ENCODE results near the gene TPM4. TPM values are rescaled to one million over a fixed set of nuclear protein-coding genes. Genes with fewer than 3 reads are reported as not detected.

Gene TPM4
- total RNA-seq, 1 experiment from 2014 or later: 76.7 TPM

DNA sequence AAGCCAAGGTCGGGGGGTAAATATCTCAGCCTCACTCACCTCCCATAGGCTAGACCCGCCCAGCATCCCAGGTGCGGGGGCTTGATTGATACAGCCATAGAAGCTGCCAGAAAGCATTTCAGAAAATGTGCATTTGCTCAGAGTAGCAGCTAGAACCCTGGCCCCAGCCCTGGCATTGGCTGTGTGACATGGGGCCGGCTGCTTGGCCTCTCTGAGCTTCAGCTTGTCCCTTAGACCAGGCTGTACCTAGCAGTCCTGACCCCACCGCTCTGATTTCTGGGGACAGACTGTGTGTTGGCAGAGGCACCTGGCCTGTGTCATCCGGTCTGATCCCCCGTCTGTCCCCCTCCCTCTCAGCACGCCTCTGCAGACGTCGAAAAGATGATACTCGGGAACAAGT is 50.8 kb downstream of the TPM4 start:
- no peak overlapping the region for H3K9ac ChIP-seq (ENCODE audit: low read length)
- H3K4me2 ChIP-seq (ENCODE audit: low read depth, low read length, poor library complexity, severe bottlenecking): no peak overlapping the region
- no peaks in the 10 kb centered on the region for H3K9me2 ChIP-seq (replicated peaks; ENCODE audit: insufficient read depth, low read length)
- H2AFZ ChIP-seq (ENCODE audit: low read length): no peak overlapping the region
- no peak for DNase-seq
- no peak overlapping the region for H3K4me3 ChIP-seq (ENCODE audit: low read length)
- H3K79me2 ChIP-seq (ENCODE audit: low read length): no peaks in the 10 kb centered on the region
- H4K20me1 ChIP-seq (ENCODE audit: insufficient read depth, low read depth, low read length): peaks cover 3% of the 10 kb centered on the region; the same call in 1 of the 2 replicates
- H3K36me3 ChIP-seq (ENCODE audit: insufficient read depth, low read length): peaks cover 27% of the 10 kb centered on the region
- H3K27me3 ChIP-seq (ENCODE audit: low read length): no peaks in the 10 kb centered on the region
- no peaks in the 10 kb centered on the region for H3K4me1 ChIP-seq (ENCODE audit: low read length)
- no peaks in the 10 kb centered on the region for H3K9me3 ChIP-seq (ENCODE audit: low read length)
- H3K27ac ChIP-seq (ENCODE audit: low read length): no peak overlapping the region

DNA sequence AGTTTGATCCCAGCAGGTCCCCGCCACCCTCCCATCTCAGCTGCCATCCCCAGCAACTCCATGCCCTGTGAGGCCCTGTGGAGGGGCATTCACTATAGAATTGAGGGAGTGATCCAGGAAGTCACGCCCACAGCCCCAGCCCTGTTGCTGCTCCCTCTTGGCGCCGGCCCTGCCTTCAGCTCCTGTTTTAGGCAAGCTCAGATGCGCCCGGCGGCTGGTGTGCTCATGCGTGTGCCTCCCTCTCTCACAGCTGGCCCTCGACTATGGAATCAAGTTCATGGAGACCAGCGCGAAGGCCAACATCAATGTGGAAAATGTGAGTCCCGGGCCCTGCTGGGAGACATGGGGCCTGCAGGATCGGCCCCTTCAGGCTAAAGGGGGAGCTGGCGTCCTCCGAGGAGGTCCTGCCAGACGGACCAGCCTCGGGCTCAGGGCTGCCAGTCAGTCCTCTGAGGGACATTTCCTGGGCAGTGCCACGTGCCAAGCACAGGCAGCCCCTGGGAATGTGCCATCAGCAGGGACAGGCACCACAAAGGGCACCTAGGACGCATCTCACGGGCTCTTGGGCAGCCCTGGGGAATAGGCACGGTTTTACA is 51.6 kb downstream of the TPM4 start:
- H4K20me1 ChIP-seq (ENCODE audit: insufficient read depth, low read depth, low read length): peaks cover 3% of the 10 kb centered on the region; the same call in 1 of the 2 replicates
- DNase-seq: no peak
- H2AFZ ChIP-seq (ENCODE audit: low read length): no peak overlapping the region
- H3K9me3 ChIP-seq (ENCODE audit: low read length): no peaks in the 10 kb centered on the region
- H3K27me3 ChIP-seq (ENCODE audit: low read length): no peaks in the 10 kb centered on the region
- H3K27ac ChIP-seq (ENCODE audit: low read length): no peak overlapping the region
- peaks cover 28% of the 10 kb centered on the region for H3K36me3 ChIP-seq (ENCODE audit: insufficient read depth, low read length)
- H3K4me1 ChIP-seq (ENCODE audit: low read length): no peaks in the 10 kb centered on the region
- H3K4me3 ChIP-seq (ENCODE audit: low read length): no peak overlapping the region
- H3K9ac ChIP-seq (ENCODE audit: low read length): no peak overlapping the region
- no peaks in the 10 kb centered on the region for H3K9me2 ChIP-seq (replicated peaks; ENCODE audit: insufficient read depth, low read length)
- no peaks in the 10 kb centered on the region for H3K79me2 ChIP-seq (ENCODE audit: low read length)
- no peak overlapping the region for H3K4me2 ChIP-seq (ENCODE audit: low read depth, low read length, poor library complexity, severe bottlenecking)

DNA sequence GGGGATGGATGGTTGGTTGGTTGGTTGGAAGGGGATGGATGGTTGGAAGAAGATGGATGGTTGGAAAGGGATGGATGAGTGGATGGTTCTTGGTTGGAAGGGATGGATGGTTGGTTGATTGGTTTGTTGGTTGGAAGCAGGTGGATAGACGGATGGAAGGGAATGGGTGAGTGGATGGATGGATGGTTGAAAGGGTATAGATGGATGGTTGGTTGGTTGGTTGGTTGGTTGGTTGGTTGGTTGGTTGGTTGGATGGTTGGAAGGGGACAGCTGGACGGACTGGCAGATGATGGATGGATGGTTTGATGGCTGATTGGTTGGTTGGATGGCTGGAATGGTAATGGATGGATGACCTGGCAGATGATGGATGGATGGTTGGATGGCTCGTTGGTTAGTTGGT is 55.4 kb downstream of the TPM4 start:
- no peak for DNase-seq
- Histone ChIP-seq H3K36me3 (ENCODE audit: insufficient read depth, low read length) (peaks cover 30% of the 10 kb centered on the region), H3K27ac (ENCODE audit: low read length) (no peak overlapping the region), H2AFZ (ENCODE audit: low read length) (no peak overlapping the region), H3K9me3 (ENCODE audit: low read length) (no peaks in the 10 kb centered on the region), H3K4me3 (ENCODE audit: low read length) (no peak overlapping the region), H3K79me2 (ENCODE audit: low read length) (no peaks in the 10 kb centered on the region), H4K20me1 (ENCODE audit: insufficient read depth, low read depth, low read length) (no peaks in the 10 kb centered on the region), H3K4me2 (ENCODE audit: low read depth, low read length, poor library complexity, severe bottlenecking) (no peak overlapping the region), H3K27me3 (ENCODE audit: low read length) (no peaks in the 10 kb centered on the region), H3K9ac (ENCODE audit: low read length) (no peak overlapping the region), H3K4me1 (ENCODE audit: low read length) (peaks cover 7% of the 10 kb centered on the region), H3K9me2 (replicated peaks; ENCODE audit: insufficient read depth, low read length) (no peaks in the 10 kb centered on the region)

DNA sequence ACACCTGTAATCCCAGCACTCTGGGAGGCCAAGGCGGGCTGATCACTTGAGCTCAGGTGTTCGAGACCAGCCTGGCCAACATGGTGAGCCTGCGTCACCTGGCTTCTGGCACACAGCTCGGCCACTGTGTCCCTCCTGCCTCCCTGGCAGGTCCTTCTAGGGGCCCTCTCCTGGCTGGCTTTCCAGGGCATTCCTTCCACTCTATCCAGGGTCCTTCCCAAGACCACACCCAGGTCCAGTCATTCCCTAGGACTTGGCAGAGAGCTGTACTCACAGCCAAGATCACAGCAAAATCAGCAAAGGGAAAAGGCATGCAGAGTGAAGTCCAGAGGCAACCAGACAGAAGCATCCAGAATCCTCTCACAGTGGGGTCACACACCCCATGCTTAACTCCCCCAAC is 57.5 kb downstream of the TPM4 start:
- H3K9me3 ChIP-seq (ENCODE audit: low read length): no peaks in the 10 kb centered on the region
- H2AFZ ChIP-seq (ENCODE audit: low read length): no peak overlapping the region
- no peaks in the 10 kb centered on the region for H3K27me3 ChIP-seq (ENCODE audit: low read length)
- no peak overlapping the region for H3K4me3 ChIP-seq (ENCODE audit: low read length)
- DNase-seq: no peak
- H3K9me2 ChIP-seq (replicated peaks; ENCODE audit: insufficient read depth, low read length): no peaks in the 10 kb centered on the region
- no peaks in the 10 kb centered on the region for H4K20me1 ChIP-seq (ENCODE audit: insufficient read depth, low read depth, low read length)
- H3K36me3 ChIP-seq (ENCODE audit: insufficient read depth, low read length): peaks cover 29% of the 10 kb centered on the region
- no peak overlapping the region for H3K9ac ChIP-seq (ENCODE audit: low read length)
- no peak overlapping the region for H3K4me2 ChIP-seq (ENCODE audit: low read depth, low read length, poor library complexity, severe bottlenecking)
- H3K79me2 ChIP-seq (ENCODE audit: low read length): no peaks in the 10 kb centered on the region
- H3K4me1 ChIP-seq (ENCODE audit: low read length): peaks cover 11% of the 10 kb centered on the region
- no peak overlapping the region for H3K27ac ChIP-seq (ENCODE audit: low read length)

DNA sequence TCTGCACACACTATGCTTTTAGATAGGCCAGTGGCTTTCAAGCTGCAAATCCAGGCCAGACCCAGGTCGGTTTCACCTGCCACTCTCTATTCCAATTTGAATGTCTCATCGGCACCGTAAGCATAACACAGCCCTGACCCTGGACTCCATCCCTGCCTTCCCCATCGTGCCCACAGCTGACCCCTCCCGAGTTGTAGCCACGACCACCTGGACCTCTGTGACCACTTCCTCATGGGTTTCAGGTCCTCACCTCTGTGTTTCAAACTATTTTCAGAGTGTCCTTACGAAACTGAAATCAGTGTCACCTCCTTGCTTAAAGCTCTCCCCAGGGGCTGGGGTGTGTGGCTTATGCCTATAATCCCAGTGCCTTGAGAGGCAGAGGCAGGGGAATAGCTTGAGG is 58.2 kb downstream of the TPM4 start:
- Histone ChIP-seq H3K4me1 (ENCODE audit: low read length) (peaks cover 11% of the 10 kb centered on the region), H3K27ac (ENCODE audit: low read length) (no peak overlapping the region), H3K9me3 (ENCODE audit: low read length) (no peaks in the 10 kb centered on the region), H3K79me2 (ENCODE audit: low read length) (no peaks in the 10 kb centered on the region), H2AFZ (ENCODE audit: low read length) (no peak overlapping the region), H4K20me1 (ENCODE audit: insufficient read depth, low read depth, low read length) (no peaks in the 10 kb centered on the region), H3K4me2 (ENCODE audit: low read depth, low read length, poor library complexity, severe bottlenecking) (no peak overlapping the region), H3K4me3 (ENCODE audit: low read length) (no peak overlapping the region), H3K9me2 (replicated peaks; ENCODE audit: insufficient read depth, low read length) (no peaks in the 10 kb centered on the region), H3K36me3 (ENCODE audit: insufficient read depth, low read length) (peaks cover 23% of the 10 kb centered on the region), H3K27me3 (ENCODE audit: low read length) (no peaks in the 10 kb centered on the region), H3K9ac (ENCODE audit: low read length) (no peak overlapping the region)
- DNase-seq: no peak

DNA sequence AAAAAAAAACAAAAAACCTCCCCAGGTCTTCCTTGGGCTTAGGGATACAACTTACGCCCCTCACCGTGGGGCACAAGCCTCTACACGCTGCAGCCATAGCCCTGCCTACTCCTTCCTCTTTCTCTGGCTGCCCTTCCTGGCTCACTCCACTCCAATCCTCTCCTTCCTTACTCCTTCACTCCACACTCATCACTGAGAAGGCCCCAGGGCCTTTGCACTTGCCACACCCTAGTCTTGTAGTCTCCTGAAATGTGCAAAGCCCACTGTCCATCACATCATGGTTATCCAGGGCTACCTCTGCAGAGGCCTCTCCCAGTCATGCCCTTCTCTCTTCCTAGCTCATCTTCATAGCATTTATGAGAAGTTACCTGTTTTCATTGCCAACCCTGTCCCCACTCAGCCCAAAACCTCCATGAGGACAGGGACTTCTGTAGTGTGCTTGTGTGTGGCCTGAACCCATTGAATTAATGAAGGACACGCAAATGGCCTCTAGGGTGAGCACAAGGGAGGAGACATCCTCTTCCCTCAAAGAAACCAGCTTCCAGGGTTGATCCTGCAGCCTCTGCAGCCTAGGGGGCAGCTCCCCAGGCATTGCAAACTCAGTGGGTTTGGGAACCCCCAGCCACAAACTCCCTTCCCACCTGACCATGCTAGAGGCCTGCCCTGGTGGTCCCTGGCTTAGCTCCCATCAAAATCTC is 59.3 kb downstream of the TPM4 start:
- H3K4me2 ChIP-seq (ENCODE audit: low read depth, low read length, poor library complexity, severe bottlenecking): no peak overlapping the region
- H3K4me3 ChIP-seq (ENCODE audit: low read length): no peak overlapping the region
- no peak overlapping the region for H2AFZ ChIP-seq (ENCODE audit: low read length)
- peaks cover 18% of the 10 kb centered on the region for H3K4me1 ChIP-seq (ENCODE audit: low read length)
- H4K20me1 ChIP-seq (ENCODE audit: insufficient read depth, low read depth, low read length): no peaks in the 10 kb centered on the region
- H3K9me2 ChIP-seq (replicated peaks; ENCODE audit: insufficient read depth, low read length): no peaks in the 10 kb centered on the region
- no peak for DNase-seq
- no peaks in the 10 kb centered on the region for H3K9me3 ChIP-seq (ENCODE audit: low read length)
- no peaks in the 10 kb centered on the region for H3K27me3 ChIP-seq (ENCODE audit: low read length)
- no peak overlapping the region for H3K9ac ChIP-seq (ENCODE audit: low read length)
- no peak overlapping the region for H3K27ac ChIP-seq (ENCODE audit: low read length)
- no peaks in the 10 kb centered on the region for H3K79me2 ChIP-seq (ENCODE audit: low read length)
- H3K36me3 ChIP-seq (ENCODE audit: insufficient read depth, low read length): peaks cover 17% of the 10 kb centered on the region

DNA sequence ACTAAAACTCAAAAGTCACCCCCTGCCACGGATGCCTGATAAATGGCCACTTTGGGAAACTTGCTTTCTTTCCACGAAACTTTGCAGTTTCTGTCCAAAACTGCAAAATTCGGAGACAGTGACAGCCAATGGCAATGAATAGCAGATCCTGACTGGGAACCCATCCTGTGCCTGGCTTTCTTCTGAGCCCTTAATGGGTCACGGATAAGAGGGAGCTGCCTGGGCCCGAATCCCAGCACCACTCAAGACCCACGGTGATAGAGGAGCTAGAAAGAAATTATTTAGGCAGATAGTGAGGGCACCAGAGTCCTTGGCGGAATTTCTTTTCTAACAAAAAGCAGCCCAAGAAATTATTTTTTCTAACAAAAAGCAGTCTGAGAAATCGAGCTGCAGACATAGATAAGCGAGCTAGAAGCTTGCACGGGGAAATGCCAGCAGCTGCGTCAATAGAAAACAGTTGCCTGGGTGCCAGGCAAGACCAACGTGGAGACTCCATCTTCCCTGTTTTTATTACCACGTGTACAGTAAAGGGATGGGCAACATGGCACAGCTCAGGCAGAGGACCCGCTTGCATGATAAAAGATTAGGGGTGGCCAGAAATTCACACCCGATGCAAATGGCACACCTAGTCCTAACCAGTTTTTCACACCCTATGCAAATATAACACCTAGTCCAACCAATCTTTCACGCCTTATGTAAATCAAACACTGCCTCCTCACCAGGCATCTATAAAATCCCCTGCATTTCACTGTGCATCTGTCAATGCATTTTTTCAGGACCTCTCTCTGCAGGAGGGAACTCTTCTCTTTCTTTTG is 60.1 kb downstream of the TPM4 start:
- Histone ChIP-seq H3K4me2 (ENCODE audit: low read depth, low read length, poor library complexity, severe bottlenecking) (no peak overlapping the region), H3K36me3 (ENCODE audit: insufficient read depth, low read length) (peaks cover 11% of the 10 kb centered on the region), H3K9ac (ENCODE audit: low read length) (no peak overlapping the region), H4K20me1 (ENCODE audit: insufficient read depth, low read depth, low read length) (no peaks in the 10 kb centered on the region), H2AFZ (ENCODE audit: low read length) (no peak overlapping the region), H3K79me2 (ENCODE audit: low read length) (no peaks in the 10 kb centered on the region), H3K4me1 (ENCODE audit: low read length) (peaks cover 23% of the 10 kb centered on the region), H3K4me3 (ENCODE audit: low read length) (no peak overlapping the region), H3K27ac (ENCODE audit: low read length) (no peak overlapping the region), H3K9me3 (ENCODE audit: low read length) (no peaks in the 10 kb centered on the region), H3K9me2 (replicated peaks; ENCODE audit: insufficient read depth, low read length) (no peaks in the 10 kb centered on the region), H3K27me3 (ENCODE audit: low read length) (no peaks in the 10 kb centered on the region)
- peak; percentile 74 for DNase-seq

DNA sequence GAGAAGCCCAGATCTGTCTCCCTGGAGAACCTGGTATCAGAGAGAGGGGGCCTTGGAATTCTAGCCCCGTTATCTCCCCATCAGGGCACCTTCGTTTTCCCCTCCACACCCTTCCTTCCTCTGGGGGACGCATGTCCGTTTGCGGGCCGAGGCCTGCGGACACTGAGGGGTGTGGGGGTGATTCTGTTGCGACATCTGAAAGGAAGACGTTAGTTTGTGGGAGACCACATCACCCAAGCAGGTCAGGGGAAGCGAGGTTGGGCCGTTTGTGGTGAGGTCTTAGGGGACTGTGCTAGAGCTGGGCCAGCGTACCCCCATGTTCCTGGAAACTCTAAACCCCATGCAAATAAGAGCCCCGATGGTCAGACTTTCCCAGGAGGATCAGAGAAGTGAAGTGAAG is 63.5 kb downstream of the TPM4 start:
- Histone ChIP-seq H3K79me2 (ENCODE audit: low read length) (peaks cover 9% of the 10 kb centered on the region; the same call in 1 of the 2 replicates), H3K4me2 (ENCODE audit: low read depth, low read length, poor library complexity, severe bottlenecking) (no peak overlapping the region), H2AFZ (ENCODE audit: low read length) (no peak overlapping the region), H4K20me1 (ENCODE audit: insufficient read depth, low read depth, low read length) (no peaks in the 10 kb centered on the region), H3K4me1 (ENCODE audit: low read length) (peaks cover 41% of the 10 kb centered on the region), H3K4me3 (ENCODE audit: low read length) (no peak overlapping the region), H3K27ac (ENCODE audit: low read length) (no peak overlapping the region), H3K9ac (ENCODE audit: low read length) (no peak overlapping the region), H3K9me3 (ENCODE audit: low read length) (no peaks in the 10 kb centered on the region), H3K36me3 (ENCODE audit: insufficient read depth, low read length) (no peaks in the 10 kb centered on the region), H3K27me3 (ENCODE audit: low read length) (no peaks in the 10 kb centered on the region), H3K9me2 (replicated peaks; ENCODE audit: insufficient read depth, low read length) (no peaks in the 10 kb centered on the region)
- no peak for DNase-seq

Measured in Karpas-422 (cell line).